NB4 (cell line): Measurements from ENCODE around the gene SUMO3.
A peak's percentile ranks its signal among the peaks of the same experiment; 100 is the strongest.

ENCODE experiments used
- CTCF ChIP-seq: IDR thresholded peaks from one replicate; pipeline ENCODE4 v1.5.1; 2012; ENCODE audit warnings: low read depth, low read length
- MAX ChIP-seq: IDR thresholded peaks from 2 replicates; pipeline ENCODE4 v1.6.1; 2011; ENCODE audit warnings: low read depth, low read length
- MYC ChIP-seq: IDR thresholded peaks from 2 replicates; pipeline ENCODE4 v1.6.1; 2011; ENCODE audit warnings: low read depth, low read length
- POLR2A ChIP-seq: IDR thresholded peaks from 2 replicates; pipeline ENCODE4 v1.6.1; 2011; ENCODE audit warnings: mild to moderate bottlenecking; ENCODE audit not compliant: insufficient read length; ENCODE audit errors: extremely low read depth

- no peak for TF ChIP-seq CTCF
- TF ChIP-seq POLR2A, result peak; percentile 67
- no peak for TF ChIP-seq MYC
- TF ChIP-seq MAX, result peak; percentile 90
Measured at GRCh38 chr21:44817914-44818639, at the start of gene SUMO3.
